ENCODE data around the gene TOM1. TPM values are rescaled to one million over a fixed set of nuclear protein-coding genes. Genes with fewer than 3 reads are reported as not detected.
A peak's percentile ranks its signal among the peaks of the same experiment; 100 is the strongest.

TOM1 gene
- total and polyA plus RNA-seq, 2 of the 13 experiments (the other 11 are each of a cell fraction or from before 2014, with no cell fraction given), result 30.8 to 87.3 TPM

DNA sequence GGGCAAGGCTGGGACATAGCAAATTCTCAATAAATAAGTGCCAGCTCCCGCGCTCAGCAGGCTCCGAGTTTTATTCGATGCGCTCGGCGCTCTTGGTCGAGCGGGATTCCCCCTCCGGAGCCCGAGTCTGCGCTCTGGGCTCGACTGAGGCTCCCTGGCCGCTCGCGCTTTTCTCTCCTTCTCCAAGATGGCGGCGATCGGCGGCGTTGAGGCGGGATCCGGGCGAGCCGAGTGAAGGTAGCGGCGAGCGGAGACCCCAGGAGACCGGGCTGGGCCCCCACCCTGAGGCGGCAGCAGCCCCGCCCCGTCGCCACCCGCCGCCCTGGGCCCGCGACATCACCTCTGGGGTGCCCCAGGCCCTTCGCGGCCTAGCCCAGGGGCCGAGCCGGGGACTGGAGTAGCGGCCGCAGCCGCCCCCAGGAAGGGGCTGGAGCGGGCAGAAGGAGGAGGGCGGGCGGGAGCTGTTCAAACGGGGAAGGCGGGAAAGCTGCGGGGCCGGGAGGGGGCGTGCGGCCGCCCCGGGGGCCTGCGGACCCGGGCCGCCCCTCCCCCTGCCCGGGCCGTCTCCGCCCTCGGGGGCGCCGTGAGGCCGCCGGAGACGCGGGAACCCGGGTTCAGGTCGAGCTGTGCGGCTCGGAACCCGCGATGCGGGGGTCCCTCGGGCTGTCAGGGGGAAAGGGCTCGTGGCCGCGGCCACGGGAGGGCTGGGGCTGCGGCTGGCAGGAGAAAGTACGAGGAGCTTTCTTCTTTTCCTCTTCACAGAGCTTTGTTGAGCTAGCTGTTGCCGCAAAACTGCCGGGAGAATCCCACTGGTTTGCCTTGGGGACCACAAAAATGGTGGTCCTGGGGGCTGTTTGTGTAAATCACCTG is 42.1 kb upstream of the TOM1 start, which contains the start of gene HMGXB4:
Gene HMGXB4, plus strand, starts transcription at position 173 of the 870 bp plus-strand sequence. CDS start 4,898 bp downstream, outside the sequence.
- Histone ChIP-seq H3K36me3 (replicated peaks in 1 of 2; ENCODE audit: control insufficient read depth in 1 of 2, insufficient read depth in 2 of 2, low read length in 2 of 2) (peaks cover 1 to 6% of the 10 kb centered on the region in 2 experiments; a peak in 1 of 5 replicates), H3K27me3 (ENCODE audit: control insufficient read depth in 1 of 2, insufficient read depth in 2 of 2, low read length in 2 of 2) (no peaks in the 10 kb centered on the region; a peak in 1 of 5 replicates), H2AFZ (ENCODE audit: low read length) (peak within 1 kb of the TSS; percentile 100), H3K4me2 (ENCODE audit: low read depth, low read length) (peak within 1 kb of the TSS; percentile 93), H3K9ac (ENCODE audit: insufficient read depth, low read depth, low read length) (peak within 1 kb of the TSS; percentile 95), H3K4me3 (replicated peaks in 1 of 3; ENCODE audit: insufficient read depth in 1 of 3, low read depth in 2 of 3, low read length in 3 of 3) (peak within 1 kb of the TSS; percentile 75 to 89 (median 76)), H3K9me3 (ENCODE audit: low read length) (no peaks in the 10 kb centered on the region), H4K20me1 (ENCODE audit: insufficient read depth, low read length) (no peaks in the 10 kb centered on the region), H3K4me1 (ENCODE audit: insufficient read depth, low read length) (peaks cover 26% of the 10 kb centered on the region), H3K79me2 (ENCODE audit: insufficient read depth, low read length) (peaks cover 29% of the 10 kb centered on the region), H3K27ac (ENCODE audit: extremely low read length, insufficient read depth, low read length) (peak within 1 kb of the TSS; percentile 89)
- peak; percentile 95 for ATAC-seq
- ChIA-PET CTCF (ENCODE audit: low intra/inter-chr PET ratio, low total read pairs) (no interaction called here), POLR2A (interaction anchor here (1.3 to 3.0 kb wide), 6 partner anchors 9 to 119 kb away, joined by 3 to 28 read pairs (median 7); partner anchors contain the start of gene TOM1)
- DNase-seq (ENCODE audit: low spot score), result peak; percentile 76
- intact Hi-C loops (cut with micrococcal nuclease; ENCODE audit: unreplicated experiment), result loop anchor here (5.0 kb wide), 1 partner anchor 70 kb away; no protein-coding TSS in a partner anchor
- in situ Hi-C loops (cut with HindIII; ENCODE audit: extremely low pct_ligation_motif_present, low pct_unique_long_range_greater_than_20kb), result no loop called here
- BruUV-seq (replicated peaks), result no TSS peak
- 2% methylated on average over 29 of the region's 84 CpGs for WGBS (ENCODE audit: low lambda C conversion rate)
- FAIRE-seq, result peak; percentile 28
- no peak for TF ChIP-seq ZBTB1 (CRISPR knock-in tag; IDR thresholded peaks at IDR 0.05; ENCODE audit: borderline replicate concordance)
- TF ChIP-seq ZNF451 (CRISPR knock-in tag; IDR thresholded peaks at IDR 0.05), result no peak
- 0 out of 2 replicates have a peak, but pooled peaks have one; percentile 46 for TF ChIP-seq ZNF713 (CRISPR knock-in tag; IDR thresholded peaks at IDR 0.05)
- no peak for TF ChIP-seq NR1H2 (CRISPR knock-in tag; IDR thresholded peaks at IDR 0.05; ENCODE audit: borderline replicate concordance, low read depth)
- no peak for TF ChIP-seq ZFP37 (CRISPR knock-in tag; IDR thresholded peaks at IDR 0.05; ENCODE audit: borderline replicate concordance)
- TF ChIP-seq EP300 (IDR thresholded peaks at IDR 0.05; ENCODE audit: low read depth in 2 of 2, low read length in 2 of 2), result no peak
- TF ChIP-seq EP300 (CRISPR knock-in tag; IDR thresholded peaks at IDR 0.05; ENCODE audit: borderline replicate concordance), result no peak
- TF ChIP-seq WIZ (CRISPR knock-in tag; IDR thresholded peaks at IDR 0.05), result no peak
- TF ChIP-seq, protein P1, sequence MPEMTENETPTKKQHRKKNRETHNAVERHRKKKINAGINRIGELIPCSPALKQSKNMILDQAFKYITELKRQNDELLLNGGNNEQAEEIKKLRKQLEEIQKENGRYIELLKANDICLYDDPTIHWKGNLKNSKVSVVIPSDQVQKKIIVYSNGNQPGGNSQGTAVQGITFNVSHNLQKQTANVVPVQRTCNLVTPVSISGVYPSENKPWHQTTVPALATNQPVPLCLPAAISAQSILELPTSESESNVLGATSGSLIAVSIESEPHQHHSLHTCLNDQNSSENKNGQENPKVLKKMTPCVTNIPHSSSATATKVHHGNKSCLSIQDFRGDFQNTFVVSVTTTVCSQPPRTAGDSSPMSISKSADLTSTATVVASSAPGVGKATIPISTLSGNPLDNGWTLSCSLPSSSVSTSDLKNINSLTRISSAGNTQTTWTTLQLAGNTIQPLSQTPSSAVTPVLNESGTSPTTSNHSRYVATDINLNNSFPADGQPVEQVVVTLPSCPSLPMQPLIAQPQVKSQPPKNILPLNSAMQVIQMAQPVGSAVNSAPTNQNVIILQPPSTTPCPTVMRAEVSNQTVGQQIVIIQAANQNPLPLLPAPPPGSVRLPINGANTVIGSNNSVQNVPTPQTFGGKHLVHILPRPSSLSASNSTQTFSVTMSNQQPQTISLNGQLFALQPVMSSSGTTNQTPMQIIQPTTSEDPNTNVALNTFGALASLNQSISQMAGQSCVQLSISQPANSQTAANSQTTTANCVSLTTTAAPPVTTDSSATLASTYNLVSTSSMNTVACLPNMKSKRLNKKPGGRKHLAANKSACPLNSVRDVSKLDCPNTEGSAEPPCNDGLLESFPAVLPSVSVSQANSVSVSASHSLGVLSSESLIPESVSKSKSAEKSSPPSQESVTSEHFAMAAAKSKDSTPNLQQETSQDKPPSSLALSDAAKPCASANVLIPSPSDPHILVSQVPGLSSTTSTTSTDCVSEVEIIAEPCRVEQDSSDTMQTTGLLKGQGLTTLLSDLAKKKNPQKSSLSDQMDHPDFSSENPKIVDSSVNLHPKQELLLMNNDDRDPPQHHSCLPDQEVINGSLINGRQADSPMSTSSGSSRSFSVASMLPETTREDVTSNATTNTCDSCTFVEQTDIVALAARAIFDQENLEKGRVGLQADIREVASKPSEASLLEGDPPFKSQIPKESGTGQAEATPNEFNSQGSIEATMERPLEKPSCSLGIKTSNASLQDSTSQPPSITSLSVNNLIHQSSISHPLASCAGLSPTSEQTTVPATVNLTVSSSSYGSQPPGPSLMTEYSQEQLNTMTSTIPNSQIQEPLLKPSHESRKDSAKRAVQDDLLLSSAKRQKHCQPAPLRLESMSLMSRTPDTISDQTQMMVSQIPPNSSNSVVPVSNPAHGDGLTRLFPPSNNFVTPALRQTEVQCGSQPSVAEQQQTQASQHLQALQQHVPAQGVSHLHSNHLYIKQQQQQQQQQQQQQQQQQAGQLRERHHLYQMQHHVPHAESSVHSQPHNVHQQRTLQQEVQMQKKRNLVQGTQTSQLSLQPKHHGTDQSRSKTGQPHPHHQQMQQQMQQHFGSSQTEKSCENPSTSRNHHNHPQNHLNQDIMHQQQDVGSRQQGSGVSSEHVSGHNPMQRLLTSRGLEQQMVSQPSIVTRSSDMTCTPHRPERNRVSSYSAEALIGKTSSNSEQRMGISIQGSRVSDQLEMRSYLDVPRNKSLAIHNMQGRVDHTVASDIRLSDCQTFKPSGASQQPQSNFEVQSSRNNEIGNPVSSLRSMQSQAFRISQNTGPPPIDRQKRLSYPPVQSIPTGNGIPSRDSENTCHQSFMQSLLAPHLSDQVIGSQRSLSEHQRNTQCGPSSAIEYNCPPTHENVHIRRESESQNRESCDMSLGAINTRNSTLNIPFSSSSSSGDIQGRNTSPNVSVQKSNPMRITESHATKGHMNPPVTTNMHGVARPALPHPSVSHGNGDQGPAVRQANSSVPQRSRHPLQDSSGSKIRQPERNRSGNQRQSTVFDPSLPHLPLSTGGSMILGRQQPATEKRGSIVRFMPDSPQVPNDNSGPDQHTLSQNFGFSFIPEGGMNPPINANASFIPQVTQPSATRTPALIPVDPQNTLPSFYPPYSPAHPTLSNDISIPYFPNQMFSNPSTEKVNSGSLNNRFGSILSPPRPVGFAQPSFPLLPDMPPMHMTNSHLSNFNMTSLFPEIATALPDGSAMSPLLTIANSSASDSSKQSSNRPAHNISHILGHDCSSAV (CRISPR knock-in tag; IDR thresholded peaks at IDR 0.05; ENCODE audit: borderline replicate concordance), result no peak
- TF ChIP-seq CEBPB (IDR thresholded peaks at IDR 0.05; ENCODE audit: borderline replicate concordance, low read depth, low read length), result no peak
- TF ChIP-seq ZFP41 (CRISPR knock-in tag; IDR thresholded peaks at IDR 0.05; ENCODE audit: borderline replicate concordance), result no peak
- TF ChIP-seq ZNF468 (CRISPR knock-in tag; IDR thresholded peaks at IDR 0.05), result 0 out of 2 replicates have a peak, but pooled peaks have one; percentile 46
- TF ChIP-seq RXRB (CRISPR knock-in tag; IDR thresholded peaks at IDR 0.05; ENCODE audit: borderline replicate concordance), result peak; percentile 39
- TF ChIP-seq SMAD3 (CRISPR knock-in tag; IDR thresholded peaks at IDR 0.05), result 0 out of 2 replicates have a peak, but pooled peaks have one; percentile 28
- no peak for TF ChIP-seq JUND (CRISPR knock-in tag; IDR thresholded peaks at IDR 0.05)
- no peak for TF ChIP-seq NR2F6 (IDR thresholded peaks at IDR 0.05)
- no peak for TF ChIP-seq NR2F6 (CRISPR knock-in tag; IDR thresholded peaks at IDR 0.05)
